Raji (cell line): Measurements from ENCODE around the gene EFEMP2.
A peak's percentile ranks its signal among the peaks of the same experiment; 100 is the strongest.

ENCODE experiments used
- POLR2A ChIP-seq: IDR thresholded peaks from 2 replicates; pipeline ENCODE4 v1.6.1; 2011; ENCODE audit warnings: low read depth, low read length, control low read depth; ENCODE audit not compliant: insufficient read depth

Gene EFEMP2

DNA sequence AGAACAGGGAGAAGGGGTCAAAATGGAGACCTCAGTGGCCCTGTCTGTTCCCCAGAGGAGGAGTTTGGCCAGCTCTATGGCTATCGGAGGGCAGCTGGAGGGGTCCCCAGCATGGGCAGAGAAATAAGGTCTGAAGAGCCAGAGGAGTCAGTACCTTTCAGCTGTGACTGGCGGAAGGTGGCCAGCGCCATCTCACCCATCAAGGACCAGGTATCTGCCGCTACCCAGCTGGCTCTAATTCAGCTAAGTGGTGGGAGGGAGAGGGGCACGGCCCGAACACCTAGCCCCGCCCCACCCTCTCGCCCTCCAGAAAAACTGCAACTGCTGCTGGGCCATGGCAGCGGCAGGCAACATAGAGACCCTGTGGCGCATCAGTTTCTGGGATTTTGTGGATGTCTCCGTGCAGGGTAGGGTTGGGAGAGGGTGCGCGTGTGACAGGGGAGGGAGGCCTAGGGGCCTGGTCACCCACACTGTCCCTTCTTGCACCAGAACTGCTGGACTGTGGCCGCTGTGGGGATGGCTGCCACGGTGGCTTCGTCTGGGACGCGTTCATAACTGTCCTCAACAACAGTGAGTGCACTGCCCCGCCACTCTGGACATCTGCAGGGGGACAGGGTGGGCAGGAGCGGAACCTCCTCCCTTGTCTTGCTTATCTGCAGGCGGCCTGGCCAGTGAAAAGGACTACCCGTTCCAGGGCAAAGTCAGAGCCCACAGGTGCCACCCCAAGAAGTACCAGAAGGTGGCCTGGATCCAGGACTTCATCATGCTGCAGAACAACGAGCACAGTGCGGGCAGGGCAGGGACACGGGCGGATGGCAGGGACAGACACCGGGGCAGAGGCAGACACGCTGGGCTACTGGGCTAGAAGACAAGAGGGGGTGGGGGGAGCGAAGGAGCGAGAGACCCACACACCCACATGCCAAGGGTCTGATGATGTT, 9.8 kb upstream of the EFEMP2 start:
- no peak for TF ChIP-seq POLR2A

DNA sequence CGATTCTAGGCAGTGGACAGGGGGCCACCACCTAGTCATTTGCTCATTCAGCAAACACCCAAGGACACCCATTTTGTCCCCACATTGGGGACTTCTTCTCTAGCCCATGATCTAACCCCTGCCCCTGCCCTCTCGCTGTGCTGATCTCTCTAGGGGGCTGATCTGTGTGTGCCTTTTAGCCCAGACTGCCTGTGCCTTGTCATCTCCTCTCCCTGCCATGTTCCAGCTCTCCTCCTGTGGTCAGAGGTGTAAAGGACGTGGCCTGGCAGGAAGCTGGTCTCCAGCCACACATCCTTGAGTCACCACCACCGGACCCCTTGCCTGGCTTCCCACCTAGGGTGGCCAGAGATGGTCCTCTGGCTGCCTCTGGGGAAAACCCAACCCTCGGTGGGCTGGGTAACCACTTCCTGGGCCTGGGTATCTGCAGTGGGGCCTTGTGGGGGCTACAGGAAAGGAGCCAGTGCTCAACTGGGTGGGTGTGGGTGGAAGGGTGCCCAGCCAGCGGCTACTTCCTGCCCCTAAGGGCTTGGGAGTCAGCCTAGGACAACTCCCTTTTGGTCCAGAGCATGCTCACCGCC, 8.3 kb upstream of the EFEMP2 start:
- peak; percentile 9; the same call in 1 of the 2 replicates for TF ChIP-seq POLR2A

DNA sequence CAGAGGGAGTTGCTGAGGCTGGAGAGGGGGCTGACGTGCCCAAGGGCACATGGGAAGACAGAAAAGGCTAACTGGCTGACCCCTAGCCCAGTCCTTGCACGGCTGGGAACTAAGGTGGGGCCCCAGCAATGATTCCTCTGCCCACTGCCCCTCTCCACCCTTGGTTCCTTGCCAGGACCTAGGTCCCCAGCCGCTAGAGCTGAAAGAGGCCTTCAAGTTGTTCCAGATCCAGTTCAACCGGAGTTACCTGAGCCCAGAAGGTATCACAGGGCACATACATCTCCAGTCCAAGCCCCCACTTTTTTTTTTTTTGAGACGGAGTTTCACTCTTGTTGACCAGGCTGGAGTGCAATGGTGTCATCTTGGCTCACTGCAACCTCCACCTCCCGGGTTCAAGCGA, 7.4 kb upstream of the EFEMP2 start:
- TF ChIP-seq POLR2A = no peak

DNA sequence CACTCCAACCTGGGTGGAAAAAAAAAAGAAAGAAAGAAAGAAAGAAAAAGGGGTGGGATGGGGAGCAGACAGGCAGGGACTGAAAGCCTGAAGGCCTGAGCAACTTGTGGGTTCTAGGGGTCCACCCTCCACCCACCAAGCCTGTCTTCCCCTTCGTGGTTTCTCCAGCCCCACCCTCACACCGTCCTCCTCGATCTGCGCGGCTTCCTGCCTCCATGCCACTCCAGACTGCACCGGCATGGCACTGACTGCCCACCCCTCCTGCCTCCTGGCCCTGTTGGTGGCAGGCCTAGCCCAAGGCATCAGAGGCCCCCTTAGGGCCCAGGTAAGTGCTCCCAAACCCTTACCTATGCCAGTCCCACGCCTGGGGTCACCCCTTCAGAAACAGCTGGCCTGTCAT, 7.0 kb upstream of the EFEMP2 start, which contains the start of gene CTSW:
Gene CTSW, plus strand, starts transcription at position 221 of the 400 bp plus-strand sequence. Its CDS starts 18 bp downstream, at position 239.
- no peak for TF ChIP-seq POLR2A

DNA sequence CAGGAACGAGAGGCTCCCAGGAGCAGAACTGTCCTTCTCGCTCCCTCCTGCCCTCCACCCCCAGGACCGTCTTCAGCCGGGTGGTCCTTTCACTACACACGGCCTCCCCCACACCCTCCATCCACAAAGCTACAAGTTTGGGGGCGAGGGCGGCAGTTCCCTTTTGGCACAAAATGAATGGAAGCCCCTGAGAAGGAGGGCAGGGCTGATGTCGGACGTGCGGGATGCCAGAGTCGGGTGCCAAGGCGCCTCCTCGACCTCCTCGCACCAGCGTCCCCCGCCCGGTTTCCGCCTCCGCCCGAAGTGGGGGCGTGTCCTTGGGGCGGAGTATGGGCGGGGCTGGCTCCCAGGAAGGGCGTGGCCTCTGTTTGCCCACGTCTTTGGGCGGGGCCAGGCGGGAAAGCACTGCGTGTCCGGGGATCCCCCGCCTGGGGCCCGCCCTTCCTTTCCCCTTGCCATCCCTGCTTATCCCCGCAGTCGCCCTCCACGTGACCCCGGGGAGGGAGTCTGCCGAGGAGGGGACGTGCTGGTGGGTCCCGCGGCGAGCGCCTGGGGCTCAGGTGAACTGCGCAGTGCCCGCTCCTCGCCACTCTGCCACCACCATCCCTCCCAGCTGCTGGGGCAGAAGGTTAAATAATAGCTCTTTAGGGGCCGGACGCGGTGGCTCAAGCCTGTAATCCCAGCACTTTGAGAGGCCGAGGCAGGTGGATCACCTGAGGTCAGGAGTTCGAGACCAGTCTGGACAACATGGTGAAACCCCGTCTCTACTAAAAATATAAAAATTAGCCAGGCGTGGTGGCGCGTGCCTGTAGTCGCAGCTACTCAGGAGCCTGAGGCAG, 937 bp upstream of the EFEMP2 start:
- peak; percentile 96 for TF ChIP-seq POLR2A

DNA sequence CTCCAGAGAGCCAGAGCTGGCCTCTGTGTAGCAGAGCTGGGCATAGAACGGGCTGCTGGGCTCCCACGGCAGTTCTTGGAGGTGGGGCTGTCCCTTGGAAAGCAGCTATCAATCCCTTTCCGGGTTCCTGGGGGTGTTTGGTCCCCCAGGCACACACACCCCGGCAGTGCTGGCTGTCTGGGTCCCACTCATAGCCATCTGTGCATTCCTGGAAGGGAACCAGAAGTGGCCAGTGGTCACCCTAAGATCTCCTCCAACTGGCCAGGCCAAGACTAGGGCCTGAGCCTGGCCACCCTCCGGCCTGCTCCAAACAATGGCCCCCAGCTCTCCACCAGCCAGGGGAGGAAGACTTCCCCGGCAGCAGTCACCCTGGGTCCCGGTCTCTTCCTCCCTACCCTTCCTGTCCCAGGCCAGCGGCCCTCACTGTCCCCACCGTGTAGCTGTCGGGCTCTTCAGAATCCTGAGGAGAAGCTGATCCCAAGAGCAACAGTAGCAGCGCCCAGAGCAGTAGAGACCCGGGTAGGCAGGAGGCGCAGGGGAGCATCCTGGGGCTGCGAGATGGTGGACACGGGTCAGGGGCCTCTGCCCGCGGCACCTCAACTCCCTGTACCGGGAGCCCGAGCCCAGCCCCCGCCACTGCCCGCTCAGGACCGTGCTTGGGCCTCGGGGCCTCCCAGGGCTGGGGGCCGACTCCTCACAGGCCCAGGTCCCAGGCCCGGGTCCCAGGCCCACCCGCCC, 620 bp downstream of the EFEMP2 start:
- TF ChIP-seq POLR2A = no peak

DNA sequence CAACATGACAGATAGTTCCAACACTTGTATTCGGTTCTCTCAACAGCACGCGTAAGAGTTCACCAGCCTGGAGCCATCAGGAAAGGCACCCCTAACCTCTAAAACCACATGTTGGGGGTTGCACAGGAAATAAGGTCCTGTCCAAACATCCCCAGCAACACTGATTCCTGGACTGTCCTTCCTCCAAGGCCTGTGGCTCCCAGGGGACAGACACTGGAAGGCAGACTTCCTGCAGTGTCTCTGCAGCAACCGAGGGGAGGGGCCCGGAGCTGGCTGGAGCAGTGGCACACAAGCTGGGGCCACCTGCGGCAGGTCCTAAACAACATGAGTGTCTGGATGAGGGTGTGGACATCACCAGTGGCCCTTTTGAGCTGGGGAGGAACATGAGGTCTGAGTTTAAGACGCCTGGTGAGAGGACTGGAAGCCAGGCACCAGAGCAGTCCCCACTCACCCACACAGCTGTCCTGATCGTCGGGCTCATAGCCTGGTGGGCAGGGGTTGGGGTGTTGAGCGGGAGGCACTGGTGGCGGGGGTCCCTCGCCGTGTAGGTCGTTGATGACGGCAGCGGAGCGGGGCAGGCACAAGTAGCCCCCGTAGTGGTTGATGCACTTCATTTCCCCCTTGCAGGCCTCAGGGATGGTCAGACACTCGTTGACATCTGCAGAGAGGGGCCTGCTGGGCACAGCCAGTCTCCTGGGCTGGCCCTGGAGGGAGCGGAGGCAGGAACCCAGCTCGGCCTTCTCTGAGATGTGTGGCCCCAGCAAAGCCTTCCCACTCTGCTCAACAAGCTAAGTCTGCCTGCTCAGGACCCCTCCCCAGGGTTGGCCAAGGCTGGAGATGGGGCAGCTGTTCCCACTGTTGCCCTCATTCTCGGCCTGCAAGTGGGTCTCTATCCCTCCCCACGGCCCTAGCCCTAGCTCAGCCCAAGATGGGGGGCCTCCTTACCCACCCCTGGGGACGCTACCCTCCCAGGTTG, 1.6 kb downstream of the EFEMP2 start:
- TF ChIP-seq POLR2A = no peak

DNA sequence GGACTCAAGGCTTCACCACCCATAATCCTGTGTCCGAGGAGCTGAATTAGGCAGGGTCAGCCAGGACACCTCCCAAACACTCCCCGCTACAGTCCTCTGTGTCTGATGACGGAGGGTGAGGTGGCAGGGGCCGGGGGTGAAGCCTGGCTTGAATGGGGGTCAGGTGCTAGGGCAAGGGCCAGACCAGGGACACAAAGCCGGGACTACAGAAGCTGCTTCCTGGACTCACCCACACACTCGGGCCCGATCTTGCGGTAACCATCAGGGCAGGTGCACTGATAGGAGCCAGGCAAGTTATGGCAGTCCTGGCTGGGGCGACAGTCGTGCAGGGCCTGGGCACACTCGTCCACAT, 2.3 kb downstream of the EFEMP2 start:
- no peak for TF ChIP-seq POLR2A

DNA sequence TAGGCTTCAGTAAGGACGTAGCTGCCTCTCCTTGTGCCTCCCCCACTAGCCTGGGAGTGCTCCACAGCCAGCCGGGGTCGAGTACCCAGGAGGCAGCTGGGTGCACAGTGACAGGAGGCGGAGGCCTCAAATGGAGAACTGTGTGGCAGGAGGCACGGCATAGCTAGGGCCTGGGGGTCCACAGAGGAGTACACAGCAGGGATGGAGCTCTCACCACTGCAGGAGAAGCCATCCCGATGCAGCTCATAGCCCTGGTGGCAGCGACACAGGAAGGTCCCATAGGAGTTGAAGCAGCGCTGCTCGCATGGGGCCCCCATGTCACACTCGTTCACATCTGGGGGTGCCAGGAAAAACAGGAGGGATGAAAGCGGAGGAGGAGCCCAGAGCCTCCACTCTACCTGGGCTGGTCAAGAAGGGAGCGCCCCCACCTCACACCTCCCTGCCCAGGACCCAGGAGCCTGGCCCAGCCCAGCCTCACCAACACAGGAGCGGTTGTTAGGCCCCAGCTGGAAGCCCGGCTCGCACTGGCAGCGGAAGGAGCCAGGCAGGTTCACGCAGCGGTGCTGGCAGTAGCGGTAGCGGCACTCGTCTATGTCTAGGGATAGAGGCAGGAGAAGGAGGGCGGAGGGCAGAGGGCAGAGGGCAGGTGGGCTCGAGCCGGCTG, 2.8 kb downstream of the EFEMP2 start:
- no peak for TF ChIP-seq POLR2A

DNA sequence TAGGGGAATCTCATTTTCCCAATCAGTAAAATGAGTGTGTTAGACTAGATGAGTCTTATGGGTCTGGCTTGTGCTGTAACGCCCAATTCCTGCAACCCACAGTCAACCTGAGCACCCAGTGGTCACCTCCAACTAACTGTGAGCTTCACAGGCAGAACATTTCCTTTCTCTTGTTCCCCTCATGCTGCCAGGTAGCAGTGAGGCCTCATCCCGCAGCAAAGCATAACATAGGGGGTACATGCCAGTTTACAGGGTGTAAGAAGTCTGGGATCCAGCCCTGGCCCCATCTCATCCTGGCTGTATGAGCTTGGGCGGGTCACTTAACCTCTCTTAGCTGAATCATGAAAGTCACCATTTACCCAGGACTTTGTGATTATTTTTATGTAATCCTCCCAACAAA, 3.7 kb downstream of the EFEMP2 start:
- TF ChIP-seq POLR2A = no peak

DNA sequence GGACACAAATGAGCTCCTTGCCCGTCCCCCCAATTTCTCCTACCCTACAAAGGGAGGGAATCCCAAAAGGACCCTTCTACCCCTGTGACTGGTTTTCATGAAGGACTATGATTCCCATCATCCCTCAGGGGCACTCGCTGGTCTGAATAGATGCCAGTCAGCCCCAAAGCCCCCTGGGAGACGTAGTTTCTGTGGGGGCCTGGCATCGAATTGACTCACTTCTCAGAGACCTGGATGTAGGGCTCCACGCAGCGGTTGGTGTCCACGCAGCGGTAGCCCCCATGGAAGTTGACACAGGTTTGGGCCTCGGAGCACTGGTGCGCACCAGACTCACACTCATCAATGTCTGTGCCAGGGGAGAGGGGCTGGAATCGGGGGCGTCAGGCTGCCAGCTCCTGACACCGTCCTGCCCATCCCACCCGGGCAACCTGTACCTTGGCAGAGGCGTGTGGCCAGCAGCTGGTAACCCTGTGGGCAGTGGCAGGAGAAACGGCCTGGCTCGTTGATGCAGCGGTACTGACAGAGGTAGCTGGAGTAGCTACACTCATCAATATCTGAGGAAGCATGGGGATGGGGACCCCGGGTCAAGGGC, 4.4 kb downstream of the EFEMP2 start:
- TF ChIP-seq POLR2A = 0 out of 2 replicates have a peak, but pooled peaks have one; percentile 9

DNA sequence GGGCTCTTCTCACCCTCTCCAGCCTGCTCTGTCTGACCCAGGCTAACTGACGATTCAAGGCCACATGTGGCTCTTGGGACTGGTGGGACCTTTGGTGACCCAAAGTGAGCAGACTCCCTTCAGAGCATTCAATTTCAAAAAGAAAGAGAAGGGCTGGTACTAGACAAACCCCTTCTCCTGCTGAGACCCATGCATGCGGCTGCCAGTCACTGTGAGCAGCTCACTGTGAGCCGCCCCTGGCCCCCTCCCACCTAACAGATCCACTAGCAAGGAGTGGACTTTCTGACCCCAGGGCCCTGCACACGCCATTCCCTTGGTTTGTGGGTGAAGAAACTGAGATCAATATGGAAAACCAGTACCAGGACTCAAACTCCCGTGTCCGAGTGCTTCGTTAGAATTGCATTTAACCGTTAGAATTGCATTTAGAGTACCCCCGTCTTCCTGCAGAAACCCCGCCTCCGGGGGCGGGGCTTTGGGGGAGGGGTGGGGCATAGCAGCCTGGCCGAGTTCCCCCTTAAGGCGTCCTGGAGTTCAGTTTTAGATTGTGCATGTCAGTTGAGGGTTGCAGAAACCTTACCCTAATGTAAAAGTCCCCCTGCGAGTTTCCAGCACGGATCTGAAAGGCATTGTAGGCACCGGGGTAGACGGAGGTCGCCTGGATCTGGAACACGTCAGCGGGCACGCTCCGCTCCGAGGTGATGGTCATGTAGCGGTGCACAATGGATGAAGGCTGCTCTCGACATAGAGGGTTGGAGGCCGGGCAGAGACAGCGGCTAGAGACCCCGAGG, 5.1 kb downstream of the EFEMP2 start:
- TF ChIP-seq POLR2A = no peak

DNA sequence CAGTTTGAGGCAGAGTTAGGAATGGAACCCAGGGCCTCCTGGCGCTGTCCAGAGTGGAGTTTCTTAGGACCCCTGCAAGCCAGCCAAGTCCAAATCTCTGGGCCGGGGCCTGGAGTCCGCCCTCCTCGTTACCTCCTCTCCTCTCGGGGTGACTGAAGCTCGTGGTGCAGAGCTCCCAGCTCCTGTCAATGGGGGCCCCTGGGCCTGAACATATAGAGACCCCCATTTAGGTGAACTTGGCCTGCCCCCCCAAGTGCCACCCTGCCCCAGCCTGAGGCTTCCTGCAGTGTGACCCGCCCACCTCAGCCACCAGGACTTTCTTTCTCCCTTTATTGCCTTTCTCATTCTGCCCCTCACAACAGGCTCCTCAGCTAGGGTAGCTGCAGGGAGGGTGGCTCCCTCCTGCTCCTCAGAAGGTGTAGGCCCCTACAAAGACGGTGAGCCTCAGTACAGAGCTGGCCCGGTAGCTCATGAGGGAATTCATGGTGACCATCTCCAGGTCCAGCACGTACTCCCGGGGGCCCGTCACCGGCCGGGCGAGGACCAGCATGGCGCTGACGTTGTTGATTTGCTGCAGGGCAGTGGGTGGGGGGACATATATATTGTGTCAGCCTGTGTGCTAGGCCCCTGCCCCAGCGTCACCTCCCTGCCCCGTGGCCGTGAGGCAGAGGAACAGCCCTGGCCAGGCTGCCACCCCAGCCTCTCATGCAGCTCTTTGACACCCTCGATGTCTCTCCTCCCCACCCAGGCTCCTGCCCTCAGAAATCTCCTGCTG, 5.9 kb downstream of the EFEMP2 start:
- TF ChIP-seq POLR2A = 0 out of 2 replicates have a peak, but pooled peaks have one; percentile 3
